ENCODE measurements around the gene INPP5K.

INPP5K gene

GRCh38 chr17:1484676-1485422 lies 31.6 kb downstream of the INPP5K start:
- DNase-seq, result peak; percentile 39 to 54

GRCh38 chr17:1484060-1484535 lies 32.3 kb downstream of the INPP5K start:
- no peak for DNase-seq

- no peak for DNase-seq
These were observed 33.7 kb downstream of the INPP5K start for GRCh38 chr17:1482680-1483079.

DNA sequence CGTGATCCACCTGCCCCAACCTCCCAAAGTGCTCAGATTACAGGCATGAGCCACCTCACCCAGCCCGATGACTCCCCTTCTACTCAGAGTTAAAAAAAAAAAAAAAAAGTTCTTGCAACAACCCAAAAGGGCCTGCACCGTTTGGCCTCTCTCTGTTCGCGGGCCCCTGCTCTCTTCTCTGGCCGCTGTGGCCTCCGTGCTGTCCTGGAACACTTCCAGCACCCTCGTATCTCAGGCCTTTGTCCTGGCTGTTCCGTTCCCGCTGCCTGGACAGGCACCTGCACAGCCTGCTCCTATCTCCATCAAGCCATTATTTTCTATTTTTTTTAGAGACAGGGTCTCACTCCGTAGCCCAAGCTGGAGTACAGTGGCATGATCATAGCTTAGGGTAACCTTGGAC lies 34.7 kb downstream of the INPP5K start:
- no peak for DNase-seq

DNA sequence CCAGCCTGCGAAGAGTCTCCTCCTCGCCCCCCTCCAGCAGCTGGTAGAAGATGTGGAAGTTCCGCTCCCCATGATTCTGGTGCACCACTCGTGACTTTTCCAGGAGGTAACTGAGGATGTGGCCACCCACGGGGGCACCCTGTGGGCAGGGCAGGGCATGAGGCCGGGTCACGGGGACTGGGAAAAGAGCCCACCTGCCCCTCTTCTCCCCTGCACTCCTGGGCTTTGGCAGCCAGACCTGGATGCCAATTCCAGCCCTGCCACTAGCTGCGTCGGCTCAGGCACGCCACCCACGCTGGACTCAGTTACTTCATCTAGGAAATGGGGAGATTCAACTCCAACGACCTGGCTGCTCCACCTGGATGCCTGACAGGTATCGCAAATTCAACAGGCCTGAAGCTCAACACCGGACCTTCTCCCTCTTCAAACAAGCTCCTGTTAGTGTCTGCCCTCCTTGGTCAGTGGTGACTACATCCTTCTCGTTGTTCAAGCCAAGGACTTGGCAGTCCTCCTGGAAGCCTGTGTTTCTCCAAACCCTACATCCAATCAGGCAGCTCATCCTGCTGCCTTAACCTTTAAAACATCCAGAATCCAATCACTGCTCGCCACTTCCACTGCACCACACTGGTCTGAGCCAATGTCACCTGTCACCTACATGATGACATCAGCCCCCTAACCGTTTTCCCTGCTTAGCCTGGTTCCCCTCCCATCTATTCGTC lies 35.5 kb downstream of the INPP5K start:
- DNase-seq, result no peak

- DNase-seq, result no peak
These were observed 38.0 kb downstream of the INPP5K start for GRCh38 chr17:1478418-1478817.

DNA sequence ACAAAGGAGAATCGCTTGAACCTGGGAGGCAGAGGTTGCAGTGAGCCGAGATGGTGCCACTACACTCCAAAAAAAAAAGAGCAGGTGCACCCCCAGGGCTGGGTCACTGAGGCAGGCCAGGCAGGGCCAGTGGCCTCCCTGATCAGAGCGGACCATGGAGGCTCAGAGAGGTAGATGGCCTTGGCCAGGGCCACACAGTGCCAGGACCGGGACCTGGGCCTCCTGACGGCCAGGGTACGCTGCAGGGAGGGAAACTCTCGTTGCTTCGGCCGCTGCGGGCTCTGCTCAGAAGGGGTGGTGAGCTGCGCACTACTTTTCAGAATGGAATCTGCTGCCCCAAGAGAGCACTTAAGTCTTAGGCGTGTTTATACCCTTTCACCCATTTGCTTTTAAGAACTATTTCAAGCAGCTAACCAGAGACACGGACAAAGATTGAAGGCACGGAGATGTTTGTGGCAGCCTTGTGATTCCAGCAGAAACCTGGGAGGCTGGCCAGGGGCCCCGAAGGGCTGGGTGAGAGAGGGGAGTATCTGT lies 41.0 kb downstream of the INPP5K start:
- DNase-seq, result no peak

- DNase-seq, result no peak
These were observed 41.8 kb downstream of the INPP5K start for GRCh38 chr17:1474402-1475189.

DNA sequence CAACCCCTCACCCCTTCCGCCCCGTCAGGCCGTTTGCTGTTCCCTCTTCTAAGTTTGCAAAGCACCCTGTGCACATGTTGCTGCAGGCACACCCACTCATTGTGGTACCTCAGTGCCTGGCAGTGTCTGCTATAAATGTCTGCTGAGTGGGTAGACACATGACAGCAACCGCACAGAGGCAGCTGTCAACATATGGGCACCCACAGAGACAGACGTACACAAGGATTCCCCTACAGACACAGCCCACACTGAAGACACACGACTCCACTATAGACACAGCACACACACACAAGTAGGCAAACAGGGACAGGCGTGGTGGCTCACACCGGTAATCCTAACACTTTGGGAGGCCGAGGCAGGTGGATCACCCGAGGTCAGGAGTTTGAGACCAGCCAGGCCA lies 42.6 kb downstream of the INPP5K start:
- DNase-seq, result no peak

DNA sequence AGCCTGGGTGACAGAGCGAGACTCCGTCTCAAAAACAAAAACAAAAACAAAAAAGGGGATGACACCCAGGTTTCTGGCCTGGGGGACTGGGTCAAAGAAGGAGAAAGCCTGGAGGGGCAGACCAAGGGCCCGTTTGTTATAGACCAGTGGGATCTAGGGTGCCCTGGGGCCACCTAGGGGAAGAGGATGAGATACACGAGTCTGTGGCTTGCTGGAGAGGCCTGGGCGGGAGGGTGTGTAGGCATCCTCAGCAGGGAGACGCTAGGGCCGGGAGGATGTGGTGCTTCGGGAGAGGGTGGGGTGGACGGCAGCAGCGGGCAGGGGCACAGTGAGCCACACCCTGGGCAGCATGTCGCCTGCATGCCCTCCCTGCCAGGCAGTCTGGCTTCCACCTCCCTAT lies 43.2 kb downstream of the INPP5K start:
- no peak for DNase-seq

DNA sequence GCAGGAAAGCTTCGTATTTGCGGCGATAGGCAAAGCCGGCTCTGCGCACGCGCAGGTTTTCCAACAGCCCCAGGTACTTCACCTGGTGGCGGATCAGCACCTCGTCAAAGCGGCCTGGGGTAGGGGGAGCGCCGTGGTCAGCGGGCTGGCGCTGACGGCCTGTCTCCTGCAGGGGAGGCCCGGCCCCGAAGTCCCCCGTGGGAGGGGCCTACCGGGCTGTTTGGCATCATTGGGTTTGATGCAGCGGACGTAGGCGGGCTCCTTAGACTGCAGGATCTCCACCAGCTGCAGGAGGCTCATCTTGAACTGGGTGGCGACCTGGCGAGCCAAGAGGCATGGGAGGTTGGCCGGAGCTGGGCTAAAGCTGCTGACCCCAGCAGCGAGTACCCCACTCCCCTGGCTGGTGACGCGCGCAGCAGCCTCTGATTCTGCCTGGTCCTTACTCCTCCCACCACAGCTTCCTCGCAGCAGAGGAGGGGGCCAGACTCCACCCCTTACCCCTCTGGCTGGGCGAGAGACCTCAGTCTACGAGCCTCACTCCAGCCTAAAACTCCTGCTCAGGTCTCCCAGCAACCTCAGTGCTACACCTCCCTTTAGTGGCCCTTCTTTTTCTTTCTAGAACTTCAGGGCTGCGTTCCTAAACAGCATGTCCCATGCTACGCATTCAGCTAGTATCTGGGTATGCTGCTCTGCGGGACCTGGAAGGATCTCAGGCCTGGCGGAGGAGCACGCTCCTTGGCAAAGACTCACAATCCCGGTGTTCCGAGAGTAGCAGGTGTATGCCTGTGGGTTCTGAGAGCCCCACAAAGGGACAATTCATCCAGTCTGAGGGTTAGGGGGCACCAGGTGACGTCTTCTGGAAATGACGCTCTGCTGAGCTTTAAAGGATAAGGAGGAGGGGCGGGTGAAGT lies 44.2 kb downstream of the INPP5K start:
- DNase-seq, result no peak

- no peak for DNase-seq
These were observed 44.9 kb downstream of the INPP5K start for GRCh38 chr17:1471490-1471889.

DNA sequence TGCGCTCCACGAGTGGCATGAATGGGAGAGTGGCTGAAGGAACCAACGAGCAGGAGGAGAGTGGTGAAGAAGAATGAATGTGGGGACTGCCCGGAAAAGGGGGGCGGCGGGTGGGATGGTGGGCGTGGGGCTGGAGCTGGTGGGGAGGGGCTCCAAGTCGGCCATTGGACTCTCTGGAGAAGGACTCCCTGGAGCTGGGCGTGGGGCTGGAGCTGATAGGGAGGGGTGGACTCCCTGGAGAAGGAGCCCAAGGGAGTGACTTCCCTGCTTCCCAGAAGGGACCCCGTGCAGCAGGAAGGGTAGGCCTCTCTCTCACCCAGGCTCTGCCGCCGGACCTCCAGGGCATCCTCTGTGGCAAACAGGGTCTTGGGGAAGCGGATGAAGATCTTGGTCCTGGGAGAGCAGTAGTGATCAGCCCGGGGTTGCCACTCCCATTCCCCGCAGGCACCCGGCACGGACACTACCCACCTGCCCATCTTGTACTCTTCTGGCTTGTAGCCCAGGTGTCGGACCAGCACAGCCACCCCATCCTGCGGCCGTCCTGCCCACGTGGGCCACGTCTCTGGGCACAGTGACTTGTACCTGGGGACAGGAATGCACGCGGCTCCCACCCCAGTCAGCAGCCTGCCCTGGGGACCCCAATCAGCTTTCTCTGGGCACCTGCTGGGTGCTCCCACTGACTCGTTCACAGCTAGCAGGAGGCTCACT lies 45.5 kb downstream of the INPP5K start:
- no peak for DNase-seq

DNA sequence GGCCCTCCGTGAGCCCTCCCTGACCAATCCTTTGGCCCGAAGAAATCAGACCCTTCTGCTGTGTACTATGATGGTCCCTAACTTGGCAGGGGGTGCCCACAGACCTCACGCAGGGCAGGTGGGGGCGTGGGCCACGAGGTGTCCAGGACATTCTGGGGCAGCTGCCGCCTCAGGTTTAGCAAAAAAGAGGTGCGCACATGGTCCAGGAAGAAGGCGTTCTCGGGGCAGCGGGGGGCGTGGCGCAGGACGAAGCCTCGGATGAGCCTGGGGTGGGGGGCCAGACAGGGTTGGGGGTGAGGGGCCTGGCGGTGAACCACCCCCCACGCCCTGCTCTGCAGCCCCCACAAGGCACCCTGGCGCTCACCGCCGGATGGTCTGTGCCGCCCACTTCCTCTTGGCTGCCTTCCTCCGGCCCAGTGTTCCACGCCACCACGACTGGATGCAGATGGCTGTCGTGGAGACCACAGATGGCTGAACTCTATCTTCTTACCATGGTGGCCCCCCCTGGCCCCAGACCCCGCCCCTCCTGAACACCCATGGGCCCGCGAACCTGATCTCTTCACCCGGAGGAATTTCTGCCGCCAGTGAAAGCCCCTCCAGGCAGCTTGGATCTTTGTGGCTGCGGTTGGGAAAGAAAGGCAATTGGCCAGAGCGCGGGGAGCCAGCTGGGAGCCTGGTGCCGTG lies 46.2 kb downstream of the INPP5K start:
- no peak for DNase-seq

DNA sequence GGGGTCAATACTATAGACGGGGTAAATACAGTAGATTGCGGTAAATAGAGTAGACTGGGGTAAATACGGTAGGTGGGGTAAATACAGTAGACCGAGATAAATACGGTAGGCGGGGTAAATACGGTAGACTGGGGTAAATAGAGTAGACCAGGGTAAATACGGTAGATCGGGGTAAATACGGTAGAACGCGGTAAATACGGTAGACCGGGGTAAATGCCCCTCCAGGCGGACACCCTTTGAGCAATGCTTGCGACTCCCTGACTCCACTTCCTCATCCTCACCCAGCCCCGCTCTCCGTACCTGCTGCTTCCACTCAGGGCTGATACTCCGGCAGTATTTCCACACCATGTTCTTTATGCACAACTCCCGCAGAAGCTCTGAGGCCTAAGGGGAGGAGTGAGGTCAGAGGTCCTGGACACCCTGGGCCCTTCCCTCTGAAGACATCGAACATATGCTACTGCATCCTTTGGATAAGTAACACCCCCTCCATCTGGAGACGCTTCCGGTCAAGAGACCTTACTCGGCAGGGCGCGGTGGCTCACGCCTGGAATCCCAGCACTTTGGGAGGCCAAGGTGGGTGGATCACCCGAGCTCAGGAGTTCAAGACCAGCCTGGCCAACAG lies 47.1 kb downstream of the INPP5K start:
- no peak for DNase-seq

DNA sequence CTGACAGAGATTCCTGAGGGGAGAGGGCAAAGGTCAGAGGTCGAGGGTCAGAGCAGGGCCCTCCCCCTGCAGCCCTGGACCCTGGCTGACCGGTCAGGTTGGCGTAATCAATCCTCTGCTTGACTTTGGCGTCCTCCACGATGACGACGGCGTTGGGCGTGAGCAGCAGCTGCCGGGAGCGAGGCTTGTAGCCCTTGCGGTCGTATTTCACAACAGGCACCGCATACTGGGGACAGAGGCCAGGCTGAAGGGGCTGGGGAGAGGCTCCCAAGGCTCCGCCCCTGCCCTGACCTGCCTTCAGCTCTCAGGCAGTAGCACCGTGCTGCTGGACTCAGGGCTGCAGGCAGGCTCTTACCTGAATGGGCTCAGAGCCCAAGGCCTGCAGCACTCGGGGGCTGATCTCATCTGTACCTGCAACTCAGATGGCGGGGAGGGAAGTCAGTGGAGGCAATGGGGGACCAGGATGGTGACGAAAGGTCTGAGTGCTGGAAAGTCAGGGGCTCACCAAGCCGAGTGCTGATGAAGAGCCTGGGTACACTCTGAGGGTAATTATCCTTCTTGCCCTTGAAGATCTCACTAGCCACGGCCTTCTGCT lies 48.4 kb downstream of the INPP5K start:
- no peak for DNase-seq

GRCh38 chr17:1467258-1467657 lies 49.2 kb downstream of the INPP5K start:
- no peak for DNase-seq

- no peak for DNase-seq
These were observed 52.2 kb downstream of the INPP5K start for GRCh38 chr17:1464186-1464585.

GRCh38 chr17:1462164-1463112 lies 54.0 kb downstream of the INPP5K start:
- DNase-seq, result peak; percentile 32 to 59

Measured in SHP77 (cell line).